Fibroblast of mammary gland (primary cell): ENCODE results near the gene GRID2.

ENCODE experiments used
- DNase-seq: peaks from one replicate; pipeline ENCODE4 v3.0.0-alpha.2; 2010; ENCODE audit warnings: low read depth
- H3K4me3 ChIP-seq: 2 replicates; pipeline ENCODE4 v1.5.1; 2011; ENCODE audit warnings: low read depth, mild to moderate bottlenecking, low read length, moderate library complexity; ENCODE audit not compliant: control insufficient read depth
- CTCF ChIP-seq: conservative IDR thresholded peaks from 2 replicates; pipeline ENCODE4 v1.5.1; 2011; ENCODE audit warnings: low read depth, low read length, inconsistent platforms; ENCODE audit not compliant: control insufficient read depth, insufficient read depth

Gene GRID2

GRCh38 chr4:93127489-93127888 lies 823.7 kb downstream of the GRID2 start:
- no peak for DNase-seq
- TF ChIP-seq CTCF = no peak
- no peak overlapping the region for H3K4me3 ChIP-seq

DNA sequence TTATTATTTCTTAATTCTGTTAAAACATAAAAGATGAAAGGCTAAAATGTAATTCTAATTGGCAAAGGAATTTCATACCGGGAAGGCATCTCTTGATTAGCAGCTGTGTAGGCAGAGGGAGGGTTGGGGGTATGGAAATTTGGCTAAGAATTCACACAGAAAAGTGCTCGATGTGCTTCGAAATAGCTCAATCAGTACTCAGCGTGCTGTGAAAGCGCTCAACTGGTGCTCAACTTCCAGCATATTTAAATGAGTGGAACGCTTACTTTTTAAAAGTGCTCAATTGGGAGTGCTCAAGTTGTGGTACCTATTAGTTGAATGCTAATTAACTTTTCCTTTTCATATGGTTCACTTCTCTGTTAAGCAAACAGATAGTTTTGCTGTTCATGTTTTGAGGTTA lies 828.9 kb downstream of the GRID2 start:
- no peak overlapping the region for H3K4me3 ChIP-seq
- no peak for TF ChIP-seq CTCF
- DNase-seq = no peak

- DNase-seq = no peak
- no peak overlapping the region for H3K4me3 ChIP-seq
- TF ChIP-seq CTCF = no peak
These were observed 835.4 kb downstream of the GRID2 start for GRCh38 chr4:93139118-93139517.

- no peak for TF ChIP-seq CTCF
- no peak overlapping the region for H3K4me3 ChIP-seq
- no peak for DNase-seq
These were observed 840.1 kb downstream of the GRID2 start for GRCh38 chr4:93143902-93144301.

DNA sequence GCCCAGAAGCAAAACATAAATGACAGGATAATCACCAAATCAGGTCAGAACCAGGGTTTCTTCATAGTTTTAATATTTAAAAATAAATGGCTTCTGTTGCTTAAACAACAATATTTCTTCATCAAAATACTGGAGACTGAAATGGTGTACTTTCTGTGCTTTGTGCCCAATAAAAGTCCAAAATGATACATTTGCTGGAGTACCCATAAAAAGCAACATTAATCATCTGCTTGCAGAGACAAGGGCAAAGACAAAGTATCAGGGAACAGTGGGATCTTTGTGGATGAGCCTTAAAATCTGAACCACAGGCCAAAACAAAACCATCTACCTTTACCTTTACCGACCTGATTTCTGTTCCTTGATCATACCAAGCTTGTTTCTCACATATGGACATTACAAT lies 840.9 kb downstream of the GRID2 start:
- no peak for DNase-seq
- TF ChIP-seq CTCF = no peak
- H3K4me3 ChIP-seq = no peak overlapping the region

DNA sequence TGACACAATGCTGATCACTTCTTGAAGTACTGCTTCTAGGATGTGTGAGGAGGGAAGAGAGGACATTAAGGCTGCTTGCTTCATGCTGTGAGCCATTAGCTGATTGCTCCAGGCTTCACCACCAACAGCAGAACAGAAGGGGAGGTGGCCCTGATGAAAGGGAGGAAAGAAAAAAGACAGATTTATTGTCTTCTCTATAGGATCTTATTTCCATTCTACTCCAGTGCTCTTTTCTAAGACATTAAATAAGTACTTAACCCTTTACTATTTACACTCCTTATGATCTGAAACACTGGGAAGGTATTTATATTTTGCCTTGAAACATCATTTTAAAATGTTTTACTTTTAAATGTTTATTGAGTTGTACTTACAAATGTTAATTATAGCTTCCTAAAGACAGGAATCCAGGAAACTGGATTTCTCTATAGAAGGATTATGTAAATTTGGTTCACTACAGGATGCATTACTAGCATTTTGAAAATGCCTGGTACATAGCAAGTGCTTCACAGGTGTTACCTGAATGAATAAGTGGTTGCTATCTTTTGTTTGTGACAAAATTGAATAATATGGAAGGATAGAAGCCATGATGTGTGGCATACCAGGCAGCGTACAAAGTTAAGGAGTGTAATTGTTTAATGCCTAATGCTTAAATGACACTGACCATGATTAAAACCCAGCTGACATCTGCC lies 843.9 kb downstream of the GRID2 start:
- H3K4me3 ChIP-seq = no peak overlapping the region
- TF ChIP-seq CTCF = no peak
- DNase-seq = no peak

- H3K4me3 ChIP-seq = no peak overlapping the region
- DNase-seq = no peak
- no peak for TF ChIP-seq CTCF
These were observed 848.7 kb downstream of the GRID2 start for GRCh38 chr4:93152491-93152890.
